SIG-M5 treated with dmso at 0.1 percent for 504 hours (cell line): ENCODE results near the gene IPO9.

ENCODE experiments used
- DNase-seq: peaks from one replicate; lab custom pipeline; 2025; ENCODE audit not compliant: unreplicated experiment; lab: John Stamatoyannopoulos, UW

IPO9 gene

GRCh38 chr1:201902198-201902597, 73.2 kb downstream of the IPO9 start:
- DNase-seq = no peak

DNA sequence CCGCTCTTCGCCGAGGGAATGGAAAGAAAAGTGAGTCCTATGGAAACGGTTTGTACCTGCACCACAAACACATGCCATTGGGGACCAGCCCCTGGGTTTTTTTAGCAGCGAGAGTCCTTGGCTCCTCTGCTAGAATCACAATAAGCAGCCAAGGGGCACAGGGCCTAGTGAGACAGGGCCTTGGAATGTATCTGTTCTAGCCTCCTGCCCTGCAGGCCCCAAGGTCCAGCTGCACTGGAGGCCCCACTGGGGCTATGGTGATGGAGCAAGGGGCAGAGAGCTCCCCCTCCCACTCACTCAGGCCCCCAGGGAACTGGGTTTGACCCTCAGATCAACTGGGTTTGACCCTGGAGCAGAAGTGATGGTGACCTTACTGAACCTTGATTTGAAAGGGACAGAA, 74.2 kb downstream of the IPO9 start:
- no peak for DNase-seq

- DNase-seq = no peak
Observed at GRCh38 chr1:201904579-201904978, 75.6 kb downstream of the IPO9 start.

- DNase-seq = no peak
Observed at GRCh38 chr1:201905234-201905890, 76.4 kb downstream of the IPO9 start.

DNA sequence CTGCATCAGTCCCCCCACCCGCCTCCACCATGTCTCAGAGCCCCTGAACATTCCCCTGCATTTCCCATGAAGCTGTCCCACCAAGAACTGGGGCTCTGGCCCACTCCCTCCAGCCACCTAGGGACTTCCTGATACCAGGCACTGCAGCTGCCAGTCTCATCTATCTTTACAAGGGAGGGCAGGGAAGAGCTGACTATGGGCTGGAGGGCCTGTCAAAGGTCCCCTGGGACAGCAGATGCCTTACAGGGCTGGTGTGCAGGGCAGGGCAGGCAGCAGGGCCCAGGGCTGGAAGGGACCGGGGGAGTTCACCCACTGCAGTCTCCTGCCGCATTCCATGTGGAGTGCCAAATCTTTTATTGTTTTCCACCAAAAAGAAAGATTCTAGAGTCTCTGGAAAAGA, 77.4 kb downstream of the IPO9 start:
- no peak for DNase-seq

DNA sequence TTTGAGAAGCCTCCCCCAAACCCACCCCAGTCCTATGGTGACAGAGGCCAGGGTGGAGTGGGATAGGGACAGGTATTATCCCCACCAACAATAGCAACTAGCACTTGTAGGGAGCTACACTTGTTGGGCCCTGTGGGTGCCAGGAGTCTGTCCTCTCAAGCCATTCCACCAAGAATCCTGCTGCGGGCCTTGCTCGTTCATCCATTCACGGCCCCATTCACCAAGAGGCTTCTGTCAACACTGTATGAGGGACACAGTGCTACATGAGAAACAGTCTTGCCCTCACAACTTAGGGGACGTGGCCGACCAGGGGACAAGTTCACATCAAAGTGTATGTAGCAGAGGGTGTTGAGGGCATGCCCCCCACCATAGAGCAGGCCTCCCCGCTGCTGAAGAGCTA, 78.7 kb downstream of the IPO9 start:
- no peak for DNase-seq

DNA sequence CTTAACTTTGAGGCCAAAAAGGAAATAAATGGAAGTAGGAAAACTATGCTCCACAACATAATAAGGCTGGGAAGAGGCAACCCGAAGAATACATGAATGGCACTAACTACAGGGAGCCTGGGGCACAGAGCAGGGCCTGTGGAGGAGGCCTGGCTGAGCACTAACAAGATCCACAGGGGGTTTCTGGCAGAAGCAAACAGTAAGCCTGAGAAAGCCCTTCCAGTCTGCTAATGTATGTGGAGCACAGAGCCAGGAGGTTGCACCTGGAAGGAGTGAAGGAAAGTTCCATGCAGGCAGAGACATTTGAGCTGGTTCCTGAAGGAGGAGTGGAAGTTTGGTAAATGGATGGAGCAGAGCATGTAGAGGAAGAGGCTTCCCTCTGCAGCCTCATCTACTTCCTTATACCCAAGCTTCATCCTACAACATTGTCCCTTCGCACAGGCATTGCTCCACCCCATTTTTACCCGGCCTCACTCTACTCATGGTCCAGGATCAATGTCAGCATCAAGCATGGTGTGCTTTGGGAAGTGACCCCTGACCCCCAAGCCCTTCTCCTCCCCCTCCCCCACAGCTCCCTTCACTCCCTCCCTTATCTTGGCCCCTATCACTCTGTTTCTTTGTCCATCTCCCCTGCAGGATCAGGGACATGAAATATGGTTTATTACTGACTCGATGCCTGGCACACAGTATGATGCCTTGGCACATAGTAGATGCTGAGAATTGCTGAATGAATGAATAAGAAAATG, 83.0 kb downstream of the IPO9 start:
- DNase-seq = no peak

DNA sequence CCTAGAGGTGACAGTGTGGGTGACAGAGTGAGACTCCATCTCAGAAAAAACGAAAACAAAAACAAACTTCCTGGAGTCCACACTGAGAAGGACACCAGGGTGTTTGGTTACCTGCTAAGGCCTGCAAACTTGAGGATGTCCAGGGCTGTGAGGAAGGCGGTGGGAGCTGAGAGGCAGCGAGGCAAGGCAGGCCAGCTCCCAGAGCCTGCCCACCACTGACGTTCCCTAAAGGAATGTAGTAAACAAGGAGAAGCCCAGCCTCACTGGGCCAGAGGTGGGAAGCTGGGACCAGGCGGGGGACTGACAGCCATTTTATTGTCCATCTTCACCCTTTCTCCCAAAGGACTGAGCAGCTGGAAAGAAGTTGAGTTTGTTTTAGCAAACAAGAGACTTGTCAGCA, 83.9 kb downstream of the IPO9 start:
- no peak for DNase-seq

- no peak for DNase-seq
Observed at GRCh38 chr1:201914456-201915235, 85.7 kb downstream of the IPO9 start.

DNA sequence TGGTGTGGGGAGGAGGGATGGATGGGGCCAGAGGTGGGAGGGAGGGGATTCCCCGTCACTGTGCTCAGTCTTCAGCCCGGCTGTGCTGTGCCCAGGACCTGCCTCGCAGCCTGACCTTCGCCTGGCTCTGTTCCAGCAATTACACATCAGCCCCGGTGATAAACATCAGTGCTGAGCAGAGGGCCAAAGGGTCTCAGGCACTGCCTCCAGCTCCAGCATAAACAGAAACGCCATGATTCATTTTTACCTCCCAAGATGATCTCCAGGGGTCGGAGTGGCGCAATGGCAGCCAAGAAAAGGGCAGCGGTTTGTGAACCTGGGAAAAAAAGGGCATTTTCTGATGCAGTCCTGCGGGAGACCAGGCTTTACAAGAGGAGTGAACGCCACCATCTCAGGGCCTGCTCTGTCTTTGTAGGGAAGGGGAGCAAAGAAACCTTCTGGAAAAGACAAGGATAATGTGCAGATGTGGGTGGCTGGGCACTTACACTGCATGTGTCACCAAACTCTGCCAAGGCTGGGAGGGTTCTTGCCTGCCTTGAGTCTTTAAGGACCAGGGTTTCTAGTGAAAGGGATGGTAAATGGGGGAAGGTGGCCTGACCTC, 87.8 kb downstream of the IPO9 start:
- DNase-seq = no peak

DNA sequence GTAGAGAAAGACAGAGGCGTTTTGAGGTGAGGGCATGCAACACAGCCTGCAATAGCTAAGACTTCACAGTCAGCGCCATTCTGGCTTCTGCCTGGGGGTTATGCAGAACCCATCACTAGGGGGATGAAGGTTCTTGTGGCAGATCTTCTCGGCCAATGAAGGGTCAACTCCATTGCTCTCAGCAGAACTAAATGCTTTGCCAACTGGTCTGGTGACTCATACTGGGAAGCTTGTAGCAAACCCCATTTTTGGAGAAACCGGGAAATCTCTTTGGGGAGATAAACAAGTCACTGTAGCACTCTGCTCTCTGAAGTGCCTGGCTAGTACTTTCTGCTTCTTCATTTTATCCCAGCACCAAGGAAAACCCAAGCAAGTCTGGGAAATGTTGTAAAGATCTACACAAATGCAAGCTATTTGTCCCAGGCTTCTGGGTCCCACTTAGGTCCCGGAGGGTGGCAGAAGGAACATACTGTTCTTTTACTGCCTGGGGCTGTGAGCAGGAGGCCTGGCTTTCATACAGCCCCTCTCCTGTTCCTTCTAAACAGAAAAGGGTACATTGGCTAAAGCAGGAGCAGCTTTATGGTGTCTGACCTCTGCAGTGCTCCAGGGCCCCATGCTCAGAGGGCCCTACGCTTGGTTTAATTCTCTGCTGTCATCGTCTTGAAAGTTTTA, 88.5 kb downstream of the IPO9 start:
- DNase-seq = no peak

GRCh38 chr1:201918343-201918742, 89.4 kb downstream of the IPO9 start:
- no peak for DNase-seq

DNA sequence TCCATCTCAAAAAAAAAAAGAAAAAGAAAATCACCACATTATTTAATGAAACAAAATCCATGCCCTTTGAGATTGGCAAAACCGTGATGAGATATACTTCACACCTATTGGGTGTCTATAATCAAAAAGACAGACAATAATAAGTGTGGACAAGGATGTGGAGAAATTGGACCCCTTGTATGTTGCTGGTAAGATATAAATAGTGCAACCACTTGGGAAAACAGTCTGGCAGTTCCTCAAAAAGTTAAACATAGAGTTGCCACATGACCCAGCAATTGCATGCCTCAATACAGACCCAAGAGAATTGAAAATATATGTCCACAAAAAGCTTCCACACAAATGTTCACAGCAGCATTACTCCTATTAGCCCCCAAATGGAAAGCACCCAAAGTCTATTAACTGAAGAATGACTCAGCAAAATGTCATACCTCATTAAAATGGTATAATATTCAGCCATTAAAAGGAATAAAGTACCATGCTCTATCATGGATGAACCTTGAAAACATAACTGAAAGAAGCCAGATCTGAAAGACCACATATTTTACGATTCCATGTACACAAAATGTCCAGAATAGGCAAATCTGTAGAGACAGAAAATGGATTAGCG, 93.1 kb downstream of the IPO9 start:
- no peak for DNase-seq

DNA sequence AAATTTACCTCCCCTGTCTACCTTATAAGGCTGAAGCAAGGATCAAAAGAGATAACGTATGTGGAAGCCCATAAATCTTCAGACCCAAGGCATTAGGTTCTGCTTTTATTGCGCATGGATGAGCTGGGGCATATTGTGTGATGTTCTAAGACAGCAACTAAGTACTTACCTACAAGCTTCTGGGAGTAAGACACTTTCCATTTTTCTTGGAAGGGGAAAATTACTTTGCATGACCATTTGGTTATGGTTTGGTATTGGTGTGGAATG, 96.3 kb downstream of the IPO9 start:
- no peak for DNase-seq

DNA sequence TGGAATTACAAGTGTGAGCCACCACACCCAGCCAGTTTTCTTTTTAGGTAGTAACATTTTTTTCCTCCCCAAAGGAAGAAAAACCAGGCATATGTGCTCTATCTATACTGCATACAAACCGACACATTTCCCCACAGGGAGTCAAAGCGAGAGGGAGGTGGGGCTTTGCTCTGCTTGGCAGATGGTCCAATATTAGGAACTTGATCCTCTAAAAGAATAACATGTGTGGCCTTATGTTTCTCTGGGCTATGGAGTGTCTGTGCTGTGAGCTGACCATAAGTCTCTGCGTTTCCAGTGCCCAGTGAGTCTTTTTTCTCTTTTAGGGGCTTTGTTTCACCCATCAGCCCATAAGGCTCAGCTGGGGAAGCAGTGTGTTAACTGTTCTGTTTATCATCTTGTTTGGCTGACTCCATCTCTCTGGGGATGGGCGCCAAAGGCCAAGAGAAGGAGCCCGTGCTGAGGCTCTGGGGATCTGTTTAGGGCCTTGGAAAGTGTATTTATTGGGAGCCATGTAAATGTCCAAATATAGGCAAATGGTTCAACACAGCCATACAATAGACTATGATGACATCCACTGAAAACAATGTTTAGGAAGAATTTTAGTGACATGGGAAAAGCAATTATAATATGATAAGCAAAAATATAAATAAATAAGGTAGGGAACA, 97.2 kb downstream of the IPO9 start:
- DNase-seq = no peak

DNA sequence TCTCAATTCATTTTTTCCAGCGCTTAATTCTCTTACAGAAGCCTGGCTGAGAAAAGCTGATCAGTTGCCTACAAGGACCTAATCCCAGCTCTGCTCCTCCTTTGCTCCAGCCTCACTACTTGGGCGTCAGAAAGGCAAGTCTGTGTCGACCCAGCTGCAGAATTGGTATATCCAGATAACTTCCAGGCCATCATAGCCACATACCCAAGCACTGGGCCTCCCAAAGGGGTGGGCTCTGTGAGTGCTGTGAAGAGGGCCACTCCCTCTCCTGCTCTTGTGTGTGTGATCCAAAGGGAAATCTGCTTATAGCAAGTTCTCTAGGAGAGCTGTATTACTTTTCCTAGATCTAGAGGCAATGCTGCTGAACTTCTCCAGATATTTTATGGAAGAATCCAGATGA, 99.3 kb downstream of the IPO9 start:
- DNase-seq = no peak

GRCh38 chr1:201930137-201930536, 101.2 kb downstream of the IPO9 start:
- no peak for DNase-seq

- DNase-seq = no peak
Observed at GRCh38 chr1:201930803-201931202, 101.8 kb downstream of the IPO9 start.
